GM12891 (cell line): ENCODE results near the gene AGTRAP.

ENCODE experiments used
- PAX5 ChIP-seq: IDR thresholded peaks from 2 replicates; pipeline ENCODE4 v1.6.1; 2011; ENCODE audit warnings: low read length, moderate library complexity, mild to moderate bottlenecking; ENCODE audit not compliant: insufficient read depth, severe bottlenecking
- POLR2A ChIP-seq: IDR thresholded peaks from 2 replicates; pipeline ENCODE4 v1.6.1; 2011; ENCODE audit warnings: low read depth, low read length, control low read depth
- POLR2AphosphoS5 ChIP-seq: IDR thresholded peaks from 2 replicates; pipeline ENCODE4 v1.6.1; 2011; ENCODE audit warnings: low read depth, low read length, control low read depth
- POU2F2 ChIP-seq: IDR thresholded peaks from 2 replicates; pipeline ENCODE4 v1.6.1; 2011; ENCODE audit warnings: low read depth, mild to moderate bottlenecking, control low read depth, low read length, moderate library complexity
- SPI1 ChIP-seq: IDR thresholded peaks from 2 replicates; pipeline ENCODE4 v1.6.1; 2011; ENCODE audit warnings: low read depth, low read length, control low read depth
- TAF1 ChIP-seq: IDR thresholded peaks from 2 replicates; pipeline ENCODE4 v1.6.1; 2011; ENCODE audit warnings: low read depth, low read length, control low read depth

DNA sequence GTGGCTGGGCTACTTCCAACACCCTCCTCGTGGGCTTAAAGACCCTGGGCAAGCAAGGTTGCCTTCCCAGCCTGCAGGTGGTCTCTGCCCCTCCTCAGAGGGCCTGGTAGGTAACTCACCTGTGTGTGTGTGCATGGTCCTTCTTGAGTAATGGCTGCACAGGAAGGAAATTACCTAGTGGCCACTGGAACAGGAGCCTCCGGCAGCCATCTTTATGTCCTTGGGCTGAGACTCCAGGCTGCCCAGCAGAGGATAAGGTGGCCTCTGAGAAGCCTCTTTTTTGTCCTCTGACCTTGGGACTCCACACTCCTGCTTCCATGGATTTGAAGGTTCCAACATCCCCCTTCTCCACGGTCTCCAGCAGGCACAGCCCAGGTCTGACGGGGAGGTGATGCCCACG lies 24.4 kb upstream of the AGTRAP start:
- TF ChIP-seq POLR2A = no peak
- no peak for TF ChIP-seq POLR2AphosphoS5
- TF ChIP-seq SPI1 = no peak
- TF ChIP-seq POU2F2 = no peak
- TF ChIP-seq TAF1 = no peak
- TF ChIP-seq PAX5 = no peak
